ENCODE measurements around the gene LRRC36. TPM values are rescaled to one million over a fixed set of nuclear protein-coding genes. Genes with fewer than 3 reads are reported as not detected.
"Not testable (repeated sequence)": the region's sequence is repeated elsewhere in the genome, so short reads cannot be mapped to it uniquely, and the experiment has no call there.

Gene LRRC36
- total RNA-seq, 4 donors from 2014 or later: 0.46 to 2.8 TPM; not detected in 2

- H3K27me3 ChIP-seq: no peaks in the 10 kb centered on the region
- H3K36me3 ChIP-seq: no peaks in the 10 kb centered on the region
- TF ChIP-seq POLR2A (IDR thresholded peaks at IDR 0.05) (no peak), CTCF (IDR thresholded peaks at IDR 0.05) (no peak)
- H3K27ac ChIP-seq: peak overlapping the region; percentile 83 to 85
- H3K4me1 ChIP-seq: no peaks in the 10 kb centered on the region
- no peak for DNase-seq
- H3K9me3 ChIP-seq: no peaks in the 10 kb centered on the region
- intact Hi-C loops (cut with DNase I; ENCODE audit: low total_unique reads): no loop called here
- no peak overlapping the region for H3K4me3 ChIP-seq
Measured at GRCh38 chr16:67407788-67408452, 81.3 kb downstream of the LRRC36 start.

GRCh38 chr16:67409631-67410030 is 83.0 kb downstream of the LRRC36 start:
- intact Hi-C loops (cut with DNase I; ENCODE audit: low total_unique reads): no loop called here
- Histone ChIP-seq H3K4me1 (no peaks in the 10 kb centered on the region), H3K27me3 (no peaks in the 10 kb centered on the region), H3K4me3 (no peak overlapping the region), H3K27ac (no peak overlapping the region), H3K36me3 (no peaks in the 10 kb centered on the region), H3K9me3 (no peaks in the 10 kb centered on the region)
- no peak for DNase-seq
- TF ChIP-seq POLR2A (IDR thresholded peaks at IDR 0.05) (no peak), CTCF (IDR thresholded peaks at IDR 0.05) (no peak)

GRCh38 chr16:67411339-67411738 is 84.7 kb downstream of the LRRC36 start:
- no peak for TF ChIP-seq POLR2A (IDR thresholded peaks at IDR 0.05)
- no peak for TF ChIP-seq CTCF (IDR thresholded peaks at IDR 0.05)
- H3K9me3 ChIP-seq: no peaks in the 10 kb centered on the region
- intact Hi-C loops (cut with DNase I; ENCODE audit: low total_unique reads): no loop called here
- no peaks in the 10 kb centered on the region for H3K27me3 ChIP-seq
- H3K36me3 ChIP-seq: no peaks in the 10 kb centered on the region
- H3K27ac ChIP-seq: no peak overlapping the region
- DNase-seq: no peak
- no peak overlapping the region for H3K4me3 ChIP-seq
- H3K4me1 ChIP-seq: no peaks in the 10 kb centered on the region

- TF ChIP-seq POLR2A (IDR thresholded peaks at IDR 0.05) (no peak), CTCF (IDR thresholded peaks at IDR 0.05) (no peak)
- no peaks in the 10 kb centered on the region for H3K9me3 ChIP-seq
- intact Hi-C loops (cut with DNase I; ENCODE audit: low total_unique reads): no loop called here
- no peak overlapping the region for H3K4me3 ChIP-seq
- H3K36me3 ChIP-seq: no peaks in the 10 kb centered on the region
- H3K4me1 ChIP-seq: no peaks in the 10 kb centered on the region
- no peak overlapping the region for H3K27ac ChIP-seq
- no peak for DNase-seq
- no peaks in the 10 kb centered on the region for H3K27me3 ChIP-seq
Measured at GRCh38 chr16:67412294-67412693, 85.7 kb downstream of the LRRC36 start.

- Histone ChIP-seq H3K36me3 (no peaks in the 10 kb centered on the region), H3K4me1 (no peaks in the 10 kb centered on the region), H3K27ac (peak overlapping the region in 1 of 2 donors; percentile 20), H3K9me3 (no peaks in the 10 kb centered on the region), H3K27me3 (no peaks in the 10 kb centered on the region), H3K4me3 (no peak overlapping the region)
- TF ChIP-seq POLR2A (IDR thresholded peaks at IDR 0.05) (no peak), CTCF (IDR thresholded peaks at IDR 0.05) (no peak)
- no peak for DNase-seq
- intact Hi-C loops (cut with DNase I; ENCODE audit: low total_unique reads): no loop called here
Measured at GRCh38 chr16:67413978-67414911, 87.6 kb downstream of the LRRC36 start.

- H3K36me3 ChIP-seq; H3K9me3 ChIP-seq; intact Hi-C loops (cut with DNase I; ENCODE audit: low total_unique reads); H3K4me1 ChIP-seq; H3K27me3 ChIP-seq: not testable (repeated sequence)
- peak in 1 of 2 donors; percentile 14 for DNase-seq
- H3K4me3 ChIP-seq: peak overlapping the region; percentile 55 to 59
- H3K27ac ChIP-seq: peak overlapping the region; percentile 82 to 91
Measured at GRCh38 chr16:67415421-67415820, 88.8 kb downstream of the LRRC36 start.
